Esophagus muscularis mucosa (tissue), 3 donors: ENCODE measurements around the gene SOX1.

Experiments
- CTCF ChIP-seq, 3 experiments: fragments of 200-600 bp in 2 of 3; fragments of 450-650 bp in 1 of 3; sonication (generic) in 2 of 3; IDR thresholded peaks; one replicate each; pipeline ENCODE4 v1.5.1; 2017 to 2019; ENCODE audit warnings: antibody characterized with exemption in 3 of 3, mild to moderate bottlenecking in 2 of 3, moderate library complexity in 1 of 3
- POLR2A ChIP-seq: fragments of 450-650 bp; IDR thresholded peaks from one replicate; pipeline ENCODE4 v1.6.1; 2017; ENCODE audit warnings: antibody characterized with exemption, moderate library complexity, mild to moderate bottlenecking, low read depth
- POLR2AphosphoS5 ChIP-seq, 2 donors: sonication (generic); formaldehyde crosslinking; IDR thresholded peaks; one replicate each; pipeline ENCODE4 v1.6.1; 2017; ENCODE audit warnings: antibody characterized with exemption in 2 of 2

- no peak for TF ChIP-seq CTCF (IDR thresholded peaks at IDR 0.05)
- no peak for TF ChIP-seq POLR2A
- no peak for TF ChIP-seq POLR2AphosphoS5 (IDR thresholded peaks at IDR 0.05)
Measured at GRCh38 chr13:112055036-112055914, 11.7 kb upstream of the SOX1 start.
